Measurements from ENCODE around the gene DMD. TPM values are rescaled to one million over a fixed set of nuclear protein-coding genes. Genes with fewer than 3 reads are reported as not detected.

Gene DMD
- total RNA-seq, 6 experiments from 2014 or later: 18.7 to 43.4 (median 32.9) TPM

DNA sequence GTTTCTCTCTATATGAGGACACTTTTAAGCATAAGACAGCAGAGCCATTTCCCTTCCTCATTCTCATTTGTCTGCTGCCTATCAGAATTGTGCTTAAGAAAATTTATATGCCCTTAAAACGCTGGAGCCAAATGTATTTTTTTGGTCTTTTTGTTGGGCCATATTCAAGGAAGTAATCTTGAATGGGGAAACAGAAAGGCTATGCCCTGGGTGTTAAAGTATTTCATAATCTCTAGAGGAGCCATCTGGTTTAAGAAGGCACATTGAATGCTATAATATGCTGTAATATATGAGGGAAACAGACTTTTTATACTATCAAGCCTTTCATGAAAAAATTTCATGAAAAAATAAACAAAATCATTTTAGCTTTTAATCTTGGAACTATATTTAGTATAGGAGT lies 4.3 kb downstream of the DMD start:
- 0% methylated on average over 1 of the region's 1 CpG for WGBS (ENCODE audit: insufficient coverage, low coverage, low lambda C conversion rate, missing lambda C conversion rate)
- Histone ChIP-seq H3K36me3 (no peaks in the 10 kb centered on the region), H3K27me3 (no peaks in the 10 kb centered on the region), H3K27ac (no peak overlapping the region), H3K4me1 (no peaks in the 10 kb centered on the region), H3K4me3 (no peak overlapping the region), H3K9me3 (no peaks in the 10 kb centered on the region)
- TF ChIP-seq, protein P1, sequence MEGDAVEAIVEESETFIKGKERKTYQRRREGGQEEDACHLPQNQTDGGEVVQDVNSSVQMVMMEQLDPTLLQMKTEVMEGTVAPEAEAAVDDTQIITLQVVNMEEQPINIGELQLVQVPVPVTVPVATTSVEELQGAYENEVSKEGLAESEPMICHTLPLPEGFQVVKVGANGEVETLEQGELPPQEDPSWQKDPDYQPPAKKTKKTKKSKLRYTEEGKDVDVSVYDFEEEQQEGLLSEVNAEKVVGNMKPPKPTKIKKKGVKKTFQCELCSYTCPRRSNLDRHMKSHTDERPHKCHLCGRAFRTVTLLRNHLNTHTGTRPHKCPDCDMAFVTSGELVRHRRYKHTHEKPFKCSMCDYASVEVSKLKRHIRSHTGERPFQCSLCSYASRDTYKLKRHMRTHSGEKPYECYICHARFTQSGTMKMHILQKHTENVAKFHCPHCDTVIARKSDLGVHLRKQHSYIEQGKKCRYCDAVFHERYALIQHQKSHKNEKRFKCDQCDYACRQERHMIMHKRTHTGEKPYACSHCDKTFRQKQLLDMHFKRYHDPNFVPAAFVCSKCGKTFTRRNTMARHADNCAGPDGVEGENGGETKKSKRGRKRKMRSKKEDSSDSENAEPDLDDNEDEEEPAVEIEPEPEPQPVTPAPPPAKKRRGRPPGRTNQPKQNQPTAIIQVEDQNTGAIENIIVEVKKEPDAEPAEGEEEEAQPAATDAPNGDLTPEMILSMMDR (IDR thresholded peaks at IDR 0.05): no peak
- TF ChIP-seq POLR2A (IDR thresholded peaks at IDR 0.05): no peak
- DNase-seq: no peak
- intact Hi-C loops (cut with DNase I): no loop called here
- no peak for ATAC-seq

DNA sequence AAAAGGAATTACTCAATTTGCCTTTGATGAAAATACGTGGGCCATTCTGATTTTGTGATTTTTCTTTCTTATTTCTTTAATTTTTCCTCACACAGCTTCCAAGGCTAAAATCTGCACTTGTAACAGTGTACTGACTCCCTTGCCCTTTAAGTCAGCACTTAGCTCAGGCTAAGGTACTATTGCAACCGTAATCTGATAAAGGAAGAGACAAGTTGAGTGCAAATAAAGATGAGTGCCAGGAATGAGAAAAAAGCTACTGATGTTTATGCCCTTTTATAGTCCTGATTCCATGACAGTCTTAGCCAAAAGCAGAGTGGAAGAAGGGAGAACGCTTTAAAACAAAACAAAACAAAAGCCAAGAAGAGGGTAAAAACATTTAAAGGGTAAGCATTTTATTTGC lies 6.0 kb downstream of the DMD start:
- intact Hi-C loops (cut with DNase I): no loop called here
- H3K27ac ChIP-seq: no peak overlapping the region
- no peaks in the 10 kb centered on the region for H3K27me3 ChIP-seq
- no peaks in the 10 kb centered on the region for H3K4me1 ChIP-seq
- WGBS (ENCODE audit: insufficient coverage, low coverage, low lambda C conversion rate, missing lambda C conversion rate): 24% methylated on average over 3 of the region's 3 CpGs
- H3K36me3 ChIP-seq: no peaks in the 10 kb centered on the region
- no peak overlapping the region for H3K4me3 ChIP-seq
- no peaks in the 10 kb centered on the region for H3K9me3 ChIP-seq
- TF ChIP-seq, protein P1 (IDR thresholded peaks at IDR 0.05): no peak
- TF ChIP-seq POLR2A (IDR thresholded peaks at IDR 0.05): no peak
- ATAC-seq (no peak), DNase-seq (no peak)

DNA sequence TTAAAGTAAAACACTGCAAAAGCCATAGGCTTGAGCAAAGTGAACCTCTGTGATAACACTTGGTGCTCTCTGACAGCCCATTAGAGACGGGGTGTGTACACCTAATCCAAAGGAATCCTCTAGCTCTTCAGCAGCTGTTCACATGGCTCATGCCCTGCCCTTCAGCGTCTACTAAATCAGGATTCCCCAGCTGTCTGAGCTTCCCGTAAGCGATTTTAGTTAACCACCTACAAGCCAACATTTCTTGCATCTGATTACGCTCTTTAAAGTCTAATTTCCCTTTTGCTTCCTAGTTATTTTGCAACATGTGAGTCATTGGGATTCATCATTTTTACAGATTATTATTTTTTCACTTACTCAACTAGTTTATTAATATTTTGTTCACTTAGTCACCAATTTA lies 6.5 kb downstream of the DMD start:
- WGBS (ENCODE audit: insufficient coverage, low coverage, low lambda C conversion rate, missing lambda C conversion rate): 30% methylated on average over 5 of the region's 5 CpGs
- Histone ChIP-seq H3K9me3 (no peaks in the 10 kb centered on the region), H3K27ac (no peak overlapping the region), H3K27me3 (no peaks in the 10 kb centered on the region), H3K4me3 (no peak overlapping the region), H3K4me1 (no peaks in the 10 kb centered on the region), H3K36me3 (no peaks in the 10 kb centered on the region)
- DNase-seq (no peak), ATAC-seq (no peak)
- intact Hi-C loops (cut with DNase I): no loop called here
- TF ChIP-seq, protein P1 (IDR thresholded peaks at IDR 0.05): no peak
- no peak for TF ChIP-seq POLR2A (IDR thresholded peaks at IDR 0.05)

DNA sequence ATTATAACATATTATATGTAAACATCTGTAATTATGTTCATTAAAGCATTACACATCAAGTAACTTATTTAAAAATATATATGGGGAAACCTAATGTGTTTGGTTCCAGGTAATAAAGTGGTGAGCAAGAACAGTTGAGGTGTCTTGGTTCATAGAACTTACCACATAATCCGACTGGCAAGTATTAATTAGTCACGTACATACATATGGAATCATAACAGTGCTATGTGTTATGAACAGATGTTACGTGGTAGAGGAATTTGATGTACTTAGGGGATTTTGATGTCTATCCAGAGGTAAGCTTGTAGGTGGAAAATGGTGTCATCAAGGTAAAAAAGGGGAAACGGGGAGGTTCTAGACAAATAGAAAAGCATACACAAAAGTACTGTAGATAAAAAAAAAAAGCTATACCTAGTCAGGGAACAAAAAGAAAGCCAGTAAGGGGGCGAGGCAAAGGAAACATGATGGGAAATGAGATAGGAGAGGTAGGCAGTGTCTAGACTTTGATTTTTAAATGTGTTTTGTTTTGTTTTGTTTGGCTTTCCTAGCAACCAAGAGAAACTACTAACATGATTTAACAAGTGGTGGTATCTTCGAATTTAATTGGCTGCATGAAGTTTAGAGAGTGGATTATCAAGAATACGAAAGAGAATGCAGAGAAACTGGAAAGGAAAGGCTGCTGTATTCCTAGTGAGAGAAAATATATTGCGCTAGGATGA lies 12.6 kb downstream of the DMD start:
- Histone ChIP-seq H3K36me3 (no peaks in the 10 kb centered on the region), H3K27me3 (no peaks in the 10 kb centered on the region), H3K9me3 (no peaks in the 10 kb centered on the region), H3K4me3 (no peak overlapping the region), H3K27ac (no peak overlapping the region), H3K4me1 (no peaks in the 10 kb centered on the region)
- no peak for ATAC-seq
- WGBS (ENCODE audit: insufficient coverage, low coverage, low lambda C conversion rate, missing lambda C conversion rate): 37% methylated on average over 8 of the region's 8 CpGs
- TF ChIP-seq, protein P1 (IDR thresholded peaks at IDR 0.05): no peak
- no peak for TF ChIP-seq POLR2A (IDR thresholded peaks at IDR 0.05)
- intact Hi-C loops (cut with DNase I): no loop called here
- no peak for DNase-seq
